HG02610 (cell line): ENCODE data around the gene THSD4.

Experiments
- ATAC-seq: cut with Tn5 transposase; IDR thresholded peaks from one replicate; pipeline ENCODE4 v1.9.1; 2021; ENCODE audit warnings: mild to moderate bottlenecking, moderate library complexity; ENCODE audit not compliant: unreplicated experiment

The THSD4 gene

DNA sequence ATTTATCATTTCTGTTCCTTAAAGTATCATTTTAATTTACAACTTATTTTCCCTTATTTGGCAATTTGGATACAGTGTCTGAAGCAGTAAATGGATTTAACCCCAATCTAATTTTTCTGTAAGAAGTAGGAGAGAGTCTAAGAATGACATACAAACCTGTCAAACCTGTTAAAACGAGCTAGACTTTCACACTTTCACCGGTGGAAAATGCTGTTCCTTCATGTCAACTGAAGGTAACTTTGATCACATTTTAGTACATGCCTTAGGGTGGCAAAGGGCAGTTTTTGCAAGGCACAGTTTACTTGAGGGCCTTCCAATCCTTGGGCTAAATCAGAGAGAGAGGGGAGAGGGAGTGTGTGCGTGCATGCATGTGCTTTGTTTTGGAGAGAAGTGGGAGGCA lies 221.4 kb downstream of the THSD4 start:
- no peak for ATAC-seq

DNA sequence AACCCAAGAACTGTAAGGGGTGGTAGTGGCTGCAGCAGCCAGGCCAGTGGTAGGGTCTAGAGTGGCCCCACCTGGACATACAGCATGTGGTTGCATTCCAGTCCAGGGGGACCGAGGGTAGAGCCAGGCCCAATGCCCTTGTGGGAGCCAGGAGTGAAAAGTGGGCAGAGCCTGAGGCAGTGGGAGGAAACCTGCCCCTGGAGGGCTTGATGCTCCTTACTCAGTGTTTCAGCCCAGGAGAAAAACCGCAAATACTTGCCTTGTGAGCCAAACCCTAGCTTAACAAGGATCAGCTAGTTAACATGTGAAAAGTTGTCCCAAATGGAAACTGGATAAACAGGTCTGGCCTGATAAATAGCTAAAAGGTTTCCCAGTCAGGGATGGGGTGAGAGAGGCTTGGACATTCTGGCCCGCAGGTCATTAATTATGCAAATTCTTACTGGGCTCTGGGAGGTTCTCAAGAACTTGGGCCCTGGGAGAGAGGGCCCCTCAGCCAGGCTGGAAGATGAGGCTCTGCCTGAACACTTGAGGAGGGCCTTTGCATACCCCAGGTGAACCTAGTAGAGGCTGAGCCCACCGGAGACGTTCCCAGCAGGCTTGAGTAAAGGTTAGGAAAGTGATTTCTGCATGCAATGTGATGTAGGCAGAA lies 222.1 kb downstream of the THSD4 start:
- ATAC-seq, result no peak

GRCh38 chr15:71338265-71338664 lies 223.0 kb downstream of the THSD4 start:
- ATAC-seq, result no peak

GRCh38 chr15:71338827-71339542 lies 223.7 kb downstream of the THSD4 start:
- ATAC-seq, result no peak

DNA sequence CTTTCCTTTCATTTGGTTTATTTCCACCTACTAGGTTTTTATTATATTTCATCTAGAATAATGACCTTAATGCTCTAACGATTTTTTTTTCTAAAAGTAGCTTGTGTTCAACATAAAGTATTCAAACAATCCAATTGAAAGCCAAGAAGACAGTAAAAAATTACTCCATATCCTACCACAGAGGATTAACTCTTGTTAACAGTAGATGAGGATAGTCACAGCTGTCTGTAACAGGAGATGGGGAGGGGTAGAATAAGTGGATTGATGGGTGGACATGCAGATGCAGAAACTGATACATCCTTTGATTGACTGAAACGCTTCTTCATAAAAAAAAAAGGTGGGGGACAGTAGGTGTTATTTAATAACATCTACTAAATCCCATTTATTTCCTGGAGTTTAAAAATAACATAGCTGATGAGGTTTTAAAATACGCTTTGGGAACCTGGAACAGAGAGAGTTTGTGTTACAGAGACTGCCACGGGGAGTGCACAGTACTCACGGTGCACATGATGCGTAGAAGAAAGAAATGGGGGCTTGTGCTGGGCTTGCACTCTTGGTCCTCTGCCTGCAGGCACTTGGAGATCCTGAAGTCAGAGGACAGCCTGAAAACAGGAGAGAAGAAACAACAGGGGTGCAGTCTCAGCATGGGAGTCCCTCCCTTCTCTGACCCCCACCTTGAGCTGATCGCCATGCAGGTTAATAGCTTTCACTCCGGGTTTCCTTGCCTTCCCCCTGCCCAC lies 226.7 kb downstream of the THSD4 start:
- ATAC-seq, result no peak

DNA sequence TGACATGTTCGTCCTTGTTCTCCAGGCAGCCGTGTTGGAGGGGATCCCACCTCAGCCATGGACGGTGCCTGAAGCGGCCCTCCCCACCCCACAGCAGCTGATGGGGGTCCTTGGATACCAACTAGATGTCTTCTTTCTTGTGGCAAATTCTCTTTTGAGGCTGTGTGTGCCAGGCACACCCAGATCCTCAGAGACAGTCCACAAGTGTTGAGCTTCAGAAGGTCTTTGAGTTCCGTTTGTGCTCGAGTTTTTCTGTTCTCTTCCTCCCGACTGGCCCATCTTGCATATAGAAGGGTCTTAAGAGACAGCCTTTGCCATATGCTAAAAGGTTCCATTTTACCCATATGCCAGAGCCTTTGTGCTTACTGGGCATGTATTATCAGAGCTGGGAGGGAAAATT lies 227.4 kb downstream of the THSD4 start:
- ATAC-seq, result no peak

DNA sequence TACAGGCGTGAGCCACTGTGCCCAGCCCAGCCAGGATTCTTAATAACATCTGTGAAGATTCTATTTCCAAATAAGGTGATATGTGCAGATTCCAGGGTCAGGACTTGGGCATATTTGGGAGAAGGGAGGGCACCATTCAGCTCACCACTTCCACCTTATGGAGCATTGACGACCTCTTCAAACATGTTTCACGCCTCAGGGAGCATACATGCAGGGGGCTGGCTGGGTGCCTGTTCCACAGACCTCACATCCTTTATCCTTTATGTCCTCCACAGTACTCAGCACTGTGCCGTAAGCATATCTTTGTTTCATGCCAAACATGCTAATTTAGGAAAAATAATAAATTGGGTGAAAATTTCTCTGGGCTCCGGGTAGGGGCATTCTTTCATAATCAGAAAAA lies 229.0 kb downstream of the THSD4 start:
- ATAC-seq, result no peak

DNA sequence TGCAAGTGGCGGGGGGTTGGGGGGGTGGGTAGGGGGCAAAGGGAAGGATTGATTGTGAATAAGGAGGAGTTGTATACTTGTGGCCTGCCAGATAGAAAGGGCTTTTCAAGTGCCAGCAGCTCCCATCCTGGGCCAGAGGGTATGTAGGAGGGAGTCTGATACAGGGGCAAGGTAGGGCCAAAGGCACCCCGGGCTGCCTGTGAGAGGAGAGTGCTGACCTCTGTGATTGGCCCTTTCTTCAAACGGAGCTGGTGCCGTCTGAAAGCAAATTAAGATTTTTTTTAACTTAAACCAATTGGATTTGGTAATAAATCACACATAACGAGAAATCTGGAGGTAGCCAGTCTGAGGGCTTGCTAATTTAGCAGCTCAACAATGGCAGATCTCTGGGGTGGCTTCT lies 229.9 kb downstream of the THSD4 start:
- ATAC-seq, result no peak

DNA sequence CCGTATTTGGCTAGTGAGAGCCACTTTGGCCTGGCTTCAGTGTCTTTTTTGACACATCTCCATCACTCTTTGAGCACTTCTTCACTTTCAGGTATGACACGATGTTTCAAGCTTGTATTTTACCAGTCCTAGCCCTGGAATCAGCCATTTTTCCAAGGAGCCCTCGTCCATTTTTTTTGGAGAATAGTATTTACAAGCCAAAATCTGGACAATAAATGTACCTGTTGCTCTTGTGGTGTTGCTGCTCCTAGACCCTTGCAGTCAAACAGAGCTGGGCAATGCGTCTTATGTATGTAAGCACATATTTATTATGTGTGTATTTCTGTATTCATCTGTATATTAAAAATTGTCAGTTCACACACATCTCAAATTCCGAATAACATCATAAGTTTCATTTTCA lies 231.2 kb downstream of the THSD4 start:
- no peak for ATAC-seq

GRCh38 chr15:71348597-71348996 lies 233.3 kb downstream of the THSD4 start:
- no peak for ATAC-seq

GRCh38 chr15:71349336-71349735 lies 234.1 kb downstream of the THSD4 start:
- no peak for ATAC-seq

DNA sequence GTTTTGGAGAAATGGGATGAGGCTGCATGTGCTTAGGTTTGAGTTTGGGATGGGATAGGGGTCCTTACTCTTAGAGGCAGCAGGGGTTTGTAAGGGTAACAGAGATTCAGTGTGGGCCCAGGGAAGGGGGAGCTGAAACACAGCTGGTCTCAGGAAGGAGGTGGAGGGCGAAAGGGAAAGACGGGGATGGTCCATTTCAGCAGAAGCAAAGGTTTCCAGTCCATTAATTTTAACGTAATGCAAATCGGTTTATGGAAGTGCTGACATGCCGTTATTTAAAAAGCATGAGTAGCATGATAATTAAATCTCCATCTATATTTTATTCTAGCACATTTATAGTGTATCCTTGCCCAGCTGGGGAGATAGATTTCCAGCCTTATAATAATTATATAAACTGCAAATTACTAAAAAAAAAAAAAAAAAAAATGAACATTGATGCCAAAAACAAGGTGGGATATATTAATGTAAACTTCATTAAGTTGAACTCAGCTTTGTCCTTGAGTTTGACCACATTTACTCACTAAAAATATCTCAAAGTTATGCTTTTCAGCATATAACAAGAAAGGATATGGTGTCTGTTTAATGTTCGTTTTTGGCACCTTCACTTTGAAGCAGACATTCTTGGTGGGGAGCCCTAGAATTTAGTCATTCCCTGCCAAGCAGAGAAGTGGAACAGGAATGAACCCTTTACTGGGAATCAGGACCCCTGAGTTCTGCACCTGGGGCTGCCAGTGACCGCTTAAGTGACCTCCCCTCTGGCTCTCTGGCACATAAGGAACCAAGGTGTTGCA lies 234.7 kb downstream of the THSD4 start:
- ATAC-seq, result no peak

- ATAC-seq, result no peak
These were observed 235.5 kb downstream of the THSD4 start for GRCh38 chr15:71350622-71351378.

DNA sequence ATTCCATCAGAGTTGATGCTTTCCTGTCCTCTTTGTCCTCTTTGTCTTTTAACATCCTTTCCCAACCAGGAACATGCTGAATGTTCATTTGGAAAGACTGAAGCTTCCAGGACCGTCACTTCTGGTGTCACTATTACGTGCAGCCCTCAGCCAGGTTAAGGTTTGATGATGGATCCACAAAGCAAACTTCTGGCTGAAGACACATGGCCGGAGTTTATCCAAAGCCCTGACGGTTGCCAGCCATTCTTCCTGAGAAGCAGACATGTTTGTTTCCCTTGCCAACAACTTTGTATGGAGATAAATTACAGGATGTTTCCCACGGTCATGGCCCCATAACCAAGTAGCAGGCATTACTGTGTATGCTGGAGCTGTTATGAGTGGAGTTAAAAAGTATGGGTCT lies 236.9 kb downstream of the THSD4 start:
- ATAC-seq, result no peak

DNA sequence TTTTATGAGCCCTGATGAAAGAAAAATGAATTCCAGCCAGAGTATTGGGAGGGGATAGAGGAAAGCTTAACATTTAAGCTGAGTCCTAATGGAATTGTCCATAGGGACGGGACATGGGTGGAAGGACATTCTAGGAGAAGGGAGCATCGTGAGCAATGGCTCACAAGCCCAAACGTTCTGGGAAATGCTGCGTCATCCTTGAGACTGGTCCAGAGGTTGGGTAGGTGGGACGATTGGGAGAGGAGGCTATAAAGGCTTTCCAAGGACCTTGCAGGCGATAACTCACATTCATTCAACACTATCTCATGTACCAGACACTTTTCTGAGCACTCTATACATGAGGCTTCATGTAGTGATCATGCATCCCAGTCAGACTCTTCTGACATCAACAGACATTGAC lies 237.5 kb downstream of the THSD4 start:
- no peak for ATAC-seq

GRCh38 chr15:71353171-71353570 lies 237.9 kb downstream of the THSD4 start:
- no peak for ATAC-seq

GRCh38 chr15:71355268-71355667 lies 240.0 kb downstream of the THSD4 start:
- no peak for ATAC-seq

GRCh38 chr15:71357321-71357732 lies 242.1 kb downstream of the THSD4 start:
- ATAC-seq, result no peak

- ATAC-seq, result no peak
These were observed 242.7 kb downstream of the THSD4 start for GRCh38 chr15:71357967-71358366.

DNA sequence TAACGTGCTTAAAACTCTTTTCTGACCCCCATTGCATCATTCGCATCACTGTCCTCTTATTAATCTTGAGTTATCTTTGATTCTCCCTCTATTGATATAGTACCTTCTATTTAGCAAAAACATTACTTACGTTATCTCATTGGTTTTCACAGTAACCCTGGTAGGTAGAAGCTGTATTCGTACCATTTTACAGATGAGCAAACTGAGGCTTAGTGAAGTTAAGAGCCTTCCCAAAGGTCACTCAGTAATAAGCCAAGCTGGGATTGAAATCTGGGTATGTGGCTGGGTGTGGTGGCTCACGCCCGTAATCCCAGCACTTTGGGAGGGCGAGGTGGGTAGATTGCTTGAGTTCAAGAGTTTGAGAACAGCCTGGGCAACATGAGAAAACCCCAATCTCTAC lies 244.0 kb downstream of the THSD4 start:
- ATAC-seq, result no peak

DNA sequence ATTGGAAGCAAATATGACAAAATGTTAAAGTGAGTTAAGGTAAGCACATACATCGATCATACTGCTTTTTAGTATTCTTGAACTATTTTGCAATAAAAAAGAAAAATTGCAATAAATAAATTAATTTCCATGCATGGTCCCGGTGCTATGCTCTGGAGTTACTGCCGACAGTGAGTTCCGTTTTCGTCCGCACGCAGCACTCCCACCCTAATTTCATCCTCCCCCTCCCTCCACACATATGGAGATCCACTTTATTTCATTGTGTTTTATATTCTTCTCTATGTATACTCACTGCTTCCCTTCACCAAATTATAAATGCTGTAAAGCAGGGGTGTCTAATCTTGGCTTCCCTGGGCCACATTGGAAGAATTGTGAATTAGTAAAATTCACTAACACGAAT lies 247.3 kb downstream of the THSD4 start:
- ATAC-seq, result no peak
